T-helper 1 cell treated with Interleukin-12 subunit alpha and Interleukin-12 subunit beta and Interleukin-4 antibody, amounts not matched to agents 30 μg/mL and 1 μg/mL, for 36 hours (primary cell): Measurements from ENCODE around the gene KHNYN.
A peak's percentile ranks its signal among the peaks of the same experiment; 100 is the strongest.
"Not testable (repeated sequence)": the region's sequence is repeated elsewhere in the genome, so short reads cannot be mapped to it uniquely, and the experiment has no call there.

Experiments used
- H3K27ac Mint-ChIP-seq: one replicate; pipeline ENCODE4 v1.8.0; 2021; ENCODE audit warnings: mild to moderate bottlenecking, mixed read lengths
- H3K27me3 Mint-ChIP-seq: one replicate; pipeline ENCODE4 v1.8.0; 2021; ENCODE audit warnings: low read depth, mixed read lengths
- H3K36me3 Mint-ChIP-seq: one replicate; pipeline ENCODE4 v1.8.0; 2021; ENCODE audit warnings: low read depth, mixed read lengths
- H3K4me1 Mint-ChIP-seq: one replicate; pipeline ENCODE4 v1.8.0; 2021; ENCODE audit warnings: low read depth, mixed read lengths
- H3K4me3 Mint-ChIP-seq: one replicate; pipeline ENCODE4 v1.8.0; 2021; ENCODE audit warnings: mild to moderate bottlenecking, moderate library complexity, mixed read lengths
- H3K9me3 Mint-ChIP-seq: one replicate; pipeline ENCODE4 v1.8.0; 2021; ENCODE audit warnings: mixed read lengths

Gene KHNYN

DNA sequence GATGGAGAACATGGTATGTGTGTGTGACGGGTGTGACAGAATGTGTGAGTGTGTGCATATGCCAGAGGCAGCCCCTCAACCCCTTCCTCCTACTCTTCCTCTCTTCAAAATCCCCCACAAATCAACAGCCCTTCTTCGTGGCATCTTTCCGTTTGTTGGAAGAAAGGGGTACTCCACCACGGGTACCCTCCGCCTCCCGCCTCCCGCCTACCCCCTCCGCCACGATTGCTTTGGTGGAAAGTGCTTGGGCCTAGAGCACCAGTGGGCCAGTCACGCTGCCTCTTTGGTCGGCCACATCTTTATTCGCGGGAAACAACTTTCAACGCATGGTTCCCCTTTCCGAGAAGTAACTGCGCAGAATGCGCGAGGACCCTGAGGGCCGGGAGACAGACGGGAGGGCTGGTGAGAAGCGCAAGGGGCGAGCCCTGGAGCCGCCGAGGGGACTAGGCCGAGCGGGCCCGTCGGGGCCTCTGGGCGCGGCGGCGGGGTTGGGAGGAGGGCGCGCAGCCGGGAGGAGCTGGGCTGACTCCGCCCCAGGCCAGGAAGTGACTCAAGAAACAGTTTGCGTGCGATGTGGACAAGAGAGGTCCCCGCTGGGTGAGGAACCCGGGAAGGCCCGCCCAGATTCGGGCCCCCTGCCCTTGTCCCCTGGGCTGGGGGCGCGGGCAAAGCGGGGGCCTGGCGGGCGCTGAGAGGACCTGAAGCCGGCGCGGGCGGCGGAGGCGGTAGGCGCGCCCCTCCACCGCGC lies at the start of gene KHNYN, which contains the start of gene CBLN3:
Gene KHNYN (plus strand): TSS at position 560 of the 748 bp plus-strand sequence. CDS start 777 bp downstream, outside the sequence.
Gene CBLN3 (minus strand): TSS at position 274 of the 748 bp plus-strand sequence. CDS start 614 bp downstream, outside the sequence.
- Mint-ChIP-seq H3K4me3 (peak within 1 kb of the TSS; percentile 92), H3K27ac (peak within 1 kb of the TSS; percentile 98), H3K4me1 (peaks cover 46% of the 10 kb centered on the region), H3K36me3 (peaks cover 22% of the 10 kb centered on the region), H3K9me3 (no peaks in the 10 kb centered on the region), H3K27me3 (no peaks in the 10 kb centered on the region)

DNA sequence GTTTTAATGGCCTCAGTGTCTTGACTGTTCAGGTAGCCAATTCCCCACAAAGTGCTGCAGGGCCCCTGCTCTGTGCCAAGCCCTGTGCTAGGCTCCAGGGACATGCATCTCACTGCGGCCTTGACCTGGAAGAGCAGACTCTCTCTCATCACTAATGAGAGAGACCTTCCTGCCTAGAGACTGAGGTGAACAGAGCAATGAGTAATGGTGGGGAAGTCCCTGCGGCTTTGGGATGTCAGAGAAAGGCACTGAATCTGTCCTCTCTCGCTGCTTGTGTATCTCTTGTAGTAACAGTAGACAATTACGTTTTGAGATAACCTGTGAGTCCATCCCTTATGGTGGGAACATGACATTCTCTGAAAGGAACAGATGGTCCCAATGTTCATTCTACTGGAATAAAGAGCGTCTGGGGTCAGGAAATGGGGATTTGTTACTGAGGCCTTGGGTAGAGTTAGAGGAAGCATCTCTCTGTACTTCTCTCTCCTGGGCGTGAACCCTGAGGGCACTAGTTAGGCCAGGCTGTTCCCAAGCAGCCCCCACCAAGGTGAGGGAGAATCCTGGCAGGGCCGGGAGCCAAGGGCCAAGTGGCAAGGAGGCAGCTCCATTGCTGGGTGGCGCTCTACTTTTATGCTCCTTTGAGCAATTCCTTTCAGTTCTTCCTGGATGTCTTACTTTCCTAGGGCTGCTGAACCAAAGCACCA lies 48.2 kb upstream of the KHNYN start:
- Mint-ChIP-seq H3K9me3 (no peaks in the 10 kb centered on the region), H3K27me3 (peaks cover 14% of the 10 kb centered on the region), H3K27ac (no peak overlapping the region), H3K4me3 (no peak overlapping the region), H3K36me3 (no peaks in the 10 kb centered on the region), H3K4me1 (no peaks in the 10 kb centered on the region)

GRCh38 chr14:24382064-24382371 lies 47.7 kb upstream of the KHNYN start:
- H3K36me3 Mint-ChIP-seq = no peaks in the 10 kb centered on the region
- H3K9me3 Mint-ChIP-seq = no peaks in the 10 kb centered on the region
- H3K27me3 Mint-ChIP-seq = peaks cover 18% of the 10 kb centered on the region
- no peak overlapping the region for H3K27ac Mint-ChIP-seq
- H3K4me3 Mint-ChIP-seq = no peak overlapping the region
- H3K4me1 Mint-ChIP-seq = no peaks in the 10 kb centered on the region

- no peak overlapping the region for H3K27ac Mint-ChIP-seq
- H3K27me3 Mint-ChIP-seq = peaks cover 34% of the 10 kb centered on the region
- no peaks in the 10 kb centered on the region for H3K36me3 Mint-ChIP-seq
- H3K4me1 Mint-ChIP-seq = no peaks in the 10 kb centered on the region
- H3K9me3 Mint-ChIP-seq = no peaks in the 10 kb centered on the region
- no peak overlapping the region for H3K4me3 Mint-ChIP-seq
These were observed 45.6 kb upstream of the KHNYN start for GRCh38 chr14:24384169-24384568.

- Mint-ChIP-seq H3K27me3 (peaks cover 40% of the 10 kb centered on the region), H3K9me3 (no peaks in the 10 kb centered on the region), H3K4me3 (no peak overlapping the region), H3K36me3 (no peaks in the 10 kb centered on the region), H3K27ac (no peak overlapping the region), H3K4me1 (no peaks in the 10 kb centered on the region)
These were observed 44.2 kb upstream of the KHNYN start for GRCh38 chr14:24385524-24385923.

GRCh38 chr14:24387009-24387345 lies 42.8 kb upstream of the KHNYN start:
- H3K36me3 Mint-ChIP-seq = no peaks in the 10 kb centered on the region
- H3K27me3 Mint-ChIP-seq = peaks cover 52% of the 10 kb centered on the region
- H3K4me1 Mint-ChIP-seq = no peaks in the 10 kb centered on the region
- H3K27ac Mint-ChIP-seq = no peak overlapping the region
- H3K9me3 Mint-ChIP-seq = no peaks in the 10 kb centered on the region
- H3K4me3 Mint-ChIP-seq = no peak overlapping the region

GRCh38 chr14:24387579-24387978 lies 42.2 kb upstream of the KHNYN start:
- H3K27ac Mint-ChIP-seq, H3K4me1 Mint-ChIP-seq, H3K4me3 Mint-ChIP-seq, H3K36me3 Mint-ChIP-seq, H3K9me3 Mint-ChIP-seq: not testable (repeated sequence)
- H3K27me3 Mint-ChIP-seq = peaks cover 58% of the 10 kb centered on the region

- peaks cover 58% of the 10 kb centered on the region for H3K27me3 Mint-ChIP-seq
- H3K27ac Mint-ChIP-seq = no peak overlapping the region
- H3K4me3 Mint-ChIP-seq = no peak overlapping the region
- H3K4me1 Mint-ChIP-seq = no peaks in the 10 kb centered on the region
- no peaks in the 10 kb centered on the region for H3K9me3 Mint-ChIP-seq
- no peaks in the 10 kb centered on the region for H3K36me3 Mint-ChIP-seq
These were observed 41.1 kb upstream of the KHNYN start for GRCh38 chr14:24388474-24389179.

- H3K9me3 Mint-ChIP-seq = no peaks in the 10 kb centered on the region
These were observed 40.4 kb upstream of the KHNYN start for GRCh38 chr14:24389226-24389848.

GRCh38 chr14:24390701-24391468 lies 38.9 kb upstream of the KHNYN start:
- no peak overlapping the region for H3K27ac Mint-ChIP-seq

More at GRCh38 chr14:24389226-24389848, 40.4 kb upstream of the KHNYN start:
- Mint-ChIP-seq H3K27me3 (peaks cover 58% of the 10 kb centered on the region), H3K27ac (no peak overlapping the region), H3K4me1 (no peaks in the 10 kb centered on the region), H3K36me3 (no peaks in the 10 kb centered on the region), H3K4me3 (no peak overlapping the region)

DNA sequence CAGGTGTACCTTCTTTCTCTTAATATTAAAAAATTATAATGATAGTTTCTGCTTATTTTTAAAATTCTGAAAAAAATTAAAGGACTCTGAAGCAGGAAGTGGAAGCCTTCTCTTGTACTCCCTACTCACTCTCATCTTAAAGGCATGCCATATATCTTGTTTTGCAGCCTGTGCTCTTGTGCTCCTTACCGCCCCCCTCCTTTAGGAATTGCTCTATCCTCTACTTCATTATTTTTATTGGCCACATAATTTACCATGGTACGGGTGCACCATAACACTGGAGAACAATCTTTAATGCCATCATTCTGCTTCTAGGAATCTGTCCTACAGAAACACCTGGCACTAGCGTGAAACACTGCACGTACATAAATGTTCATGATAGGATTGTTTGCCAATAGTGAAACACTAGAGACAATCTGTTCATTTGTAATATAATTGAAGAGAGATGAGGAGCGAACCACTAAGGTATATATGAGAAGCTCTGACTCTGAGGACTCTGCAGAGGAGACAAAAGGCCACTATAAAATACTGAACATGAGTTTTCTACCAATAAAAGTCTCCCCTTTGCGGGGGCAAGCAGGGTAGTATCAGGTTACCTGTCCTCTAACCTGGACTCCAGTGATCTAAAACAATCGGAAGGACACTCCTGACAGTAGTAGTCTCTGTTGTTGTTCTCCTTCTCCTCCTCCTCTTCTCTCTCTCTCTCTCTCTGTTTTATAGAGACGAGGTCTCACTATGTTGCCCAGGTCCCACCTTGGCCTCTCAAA lies 37.2 kb upstream of the KHNYN start:
- H3K27me3 Mint-ChIP-seq = peaks cover 64% of the 10 kb centered on the region
- no peaks in the 10 kb centered on the region for H3K9me3 Mint-ChIP-seq
- H3K36me3 Mint-ChIP-seq = no peaks in the 10 kb centered on the region
- H3K4me3 Mint-ChIP-seq = no peak overlapping the region
- no peaks in the 10 kb centered on the region for H3K4me1 Mint-ChIP-seq
- H3K27ac Mint-ChIP-seq = no peak overlapping the region

More at GRCh38 chr14:24390701-24391468, 38.9 kb upstream of the KHNYN start:
- H3K9me3 Mint-ChIP-seq = no peaks in the 10 kb centered on the region
- H3K4me1 Mint-ChIP-seq = no peaks in the 10 kb centered on the region
- no peaks in the 10 kb centered on the region for H3K36me3 Mint-ChIP-seq
- H3K4me3 Mint-ChIP-seq = no peak overlapping the region
- H3K27me3 Mint-ChIP-seq = peaks cover 54% of the 10 kb centered on the region

- peaks cover 52% of the 10 kb centered on the region for H3K27me3 Mint-ChIP-seq
- H3K4me3 Mint-ChIP-seq = no peak overlapping the region
- H3K36me3 Mint-ChIP-seq = no peaks in the 10 kb centered on the region
- no peak overlapping the region for H3K27ac Mint-ChIP-seq
- no peaks in the 10 kb centered on the region for H3K4me1 Mint-ChIP-seq
- no peaks in the 10 kb centered on the region for H3K9me3 Mint-ChIP-seq
These were observed 35.5 kb upstream of the KHNYN start for GRCh38 chr14:24394275-24394674.
